Measurements from ENCODE around the gene PTPRG.

Gene PTPRG

DNA sequence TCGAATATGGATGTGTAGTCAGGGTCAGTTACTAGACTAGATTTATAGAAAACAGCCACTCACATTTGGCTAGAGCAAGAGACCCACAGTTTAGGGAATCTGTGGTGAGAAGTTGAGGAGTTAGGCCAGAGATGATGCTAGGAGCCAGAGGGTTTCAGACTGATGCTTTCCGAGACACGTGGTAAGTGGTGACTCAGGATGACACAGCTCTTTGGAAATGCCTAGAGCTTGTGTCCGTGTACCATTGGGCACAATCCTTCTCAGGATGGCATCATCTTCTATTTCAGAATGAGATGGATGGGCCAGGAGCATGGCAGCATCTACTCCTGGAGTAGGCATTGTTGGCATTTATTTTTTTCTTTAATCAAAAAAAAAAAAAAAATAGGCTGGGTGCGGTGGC lies 28.5 kb downstream of the PTPRG start:
- peak; percentile 85 for DNase-seq (ENCODE audit: low spot score)

DNA sequence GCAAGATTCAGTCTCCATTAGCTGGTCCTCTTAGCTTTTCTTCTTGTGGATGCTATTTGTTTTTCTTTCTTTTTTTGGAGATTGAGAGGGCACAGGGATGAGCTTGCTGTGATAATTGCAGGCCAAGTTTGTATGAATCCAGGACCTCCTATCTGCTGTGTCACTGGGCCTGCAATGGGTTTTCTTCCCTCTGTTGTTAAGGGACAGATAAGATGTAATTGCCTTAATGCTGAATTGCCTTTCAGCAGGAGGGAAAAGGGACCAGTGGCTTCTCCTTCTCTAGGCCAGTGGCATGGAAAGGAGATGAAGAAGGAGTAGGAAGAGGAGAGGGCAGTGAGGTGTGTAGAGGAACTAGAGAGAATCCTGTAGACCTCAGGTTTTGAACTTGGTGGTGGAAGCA lies 29.9 kb downstream of the PTPRG start:
- no peak for DNase-seq (ENCODE audit: low spot score)

DNA sequence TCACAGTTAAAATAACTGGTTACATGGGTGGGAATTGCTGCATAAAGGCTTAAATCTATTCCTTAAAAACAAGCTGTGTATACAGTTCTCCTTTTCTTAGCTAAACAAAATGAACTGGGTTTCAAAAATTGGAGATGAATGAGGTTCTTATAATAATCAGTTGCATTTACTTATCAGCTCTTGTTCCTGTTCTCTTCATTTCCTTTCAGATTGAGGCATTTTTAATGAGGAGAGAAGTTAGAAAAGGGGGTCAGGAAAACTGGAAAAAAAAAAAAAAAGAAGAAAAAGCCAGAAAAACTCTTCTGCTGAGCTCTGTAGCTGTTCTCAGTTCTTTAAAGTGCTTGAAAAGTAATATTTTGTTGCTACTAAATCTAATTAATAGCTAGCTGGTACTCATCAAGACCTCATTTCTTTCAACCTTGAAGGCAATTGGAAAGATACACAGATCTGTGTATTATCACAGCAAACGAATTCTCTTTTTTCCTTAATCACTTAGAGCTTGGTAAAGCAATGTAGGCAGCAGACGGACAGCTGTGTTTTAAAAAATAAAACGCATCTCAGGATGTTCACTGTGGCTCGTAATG lies 32.2 kb downstream of the PTPRG start:
- DNase-seq (ENCODE audit: low spot score), result no peak

DNA sequence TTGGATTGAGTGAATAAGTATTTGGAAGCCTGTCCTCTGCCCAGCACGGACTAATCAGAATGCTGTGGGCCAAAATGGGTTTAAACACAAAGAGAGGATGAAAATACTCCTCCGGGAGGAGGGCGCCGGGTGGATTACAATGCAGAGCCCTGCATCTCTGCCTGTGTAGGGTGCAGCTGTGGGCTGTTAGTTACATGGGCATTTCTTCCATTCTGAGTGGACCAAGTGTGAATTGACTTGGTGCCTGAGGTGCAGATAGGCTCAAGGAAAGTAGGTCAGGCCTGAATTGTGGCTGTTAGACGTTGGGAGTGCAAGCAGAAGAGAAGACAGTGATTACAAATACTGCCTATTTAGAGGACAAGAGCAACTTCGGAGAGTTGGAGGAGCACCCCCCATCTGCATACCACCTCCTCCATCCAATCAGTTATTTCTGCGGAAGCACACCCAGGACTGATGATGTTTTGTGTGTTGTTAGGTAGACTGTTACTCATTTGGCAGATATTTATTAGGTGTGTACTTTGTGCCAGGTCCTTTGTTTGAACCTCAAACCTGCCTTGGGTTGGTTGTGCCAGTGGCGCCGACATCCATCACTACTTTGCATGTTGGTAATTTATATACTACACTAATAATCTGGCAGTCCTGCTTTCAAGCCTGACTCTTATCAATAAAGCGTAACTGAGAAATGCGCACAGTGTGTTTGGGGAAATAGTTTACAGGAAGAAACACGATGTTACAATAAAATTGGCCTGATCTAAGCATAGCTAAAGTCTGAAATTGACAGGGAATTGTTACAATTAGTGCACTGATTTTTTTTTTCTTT lies 33.0 kb downstream of the PTPRG start:
- no peak for DNase-seq (ENCODE audit: low spot score)

DNA sequence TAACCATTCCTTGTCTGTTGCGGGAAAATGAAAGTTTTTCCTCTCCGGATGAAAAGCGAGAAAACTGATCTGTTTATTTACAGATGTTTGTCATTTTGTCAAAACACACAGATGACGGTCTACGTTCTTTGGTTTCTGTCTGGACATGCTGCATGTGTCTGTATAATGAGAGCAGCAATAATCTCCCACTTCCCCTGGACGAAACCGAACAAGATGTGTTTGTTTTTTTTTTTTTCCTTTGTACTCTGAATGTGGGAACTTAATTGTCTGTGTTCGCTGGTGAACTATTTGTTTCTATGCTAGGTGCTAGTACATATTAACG lies 33.6 kb downstream of the PTPRG start:
- DNase-seq (ENCODE audit: low spot score), result no peak

DNA sequence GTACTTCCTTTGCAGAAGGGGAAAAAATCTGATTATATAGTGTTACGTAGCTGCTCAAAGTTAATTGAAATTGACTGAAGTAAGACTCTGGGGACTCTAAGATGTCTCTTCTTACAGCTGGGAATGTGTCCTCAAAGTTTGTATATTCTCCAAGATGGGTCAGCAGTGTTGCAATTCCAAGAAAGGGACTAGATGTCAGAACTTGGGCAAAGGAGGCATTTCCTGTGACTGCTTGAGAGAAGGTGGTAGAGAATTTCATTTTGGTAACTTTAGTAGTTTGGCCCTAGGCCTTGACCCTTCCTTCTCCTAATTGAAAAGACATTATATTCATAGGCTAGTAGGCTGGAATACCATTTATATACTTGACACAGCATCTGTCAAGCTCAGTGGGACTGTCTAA lies 33.9 kb downstream of the PTPRG start:
- no peak for DNase-seq (ENCODE audit: low spot score)

DNA sequence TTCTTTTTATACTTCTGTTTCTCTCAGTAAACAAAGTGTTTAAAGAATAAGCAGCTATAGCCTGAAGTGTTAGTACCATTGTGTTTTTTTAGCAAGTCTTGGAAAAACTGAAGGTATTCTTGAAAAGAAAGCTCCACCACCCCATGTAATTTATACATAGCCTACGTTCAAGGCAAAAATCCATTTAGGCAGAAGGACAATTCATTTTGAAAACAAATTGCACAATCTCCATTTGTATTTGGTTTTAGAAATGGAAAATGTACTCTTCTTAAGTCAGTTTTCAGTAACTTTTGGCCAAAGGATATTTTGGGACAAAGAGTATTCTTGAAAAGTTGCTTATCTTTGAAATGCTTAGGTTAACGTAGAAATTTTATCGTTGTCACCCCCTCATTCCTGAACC lies 34.5 kb downstream of the PTPRG start:
- no peak for DNase-seq (ENCODE audit: low spot score)

DNA sequence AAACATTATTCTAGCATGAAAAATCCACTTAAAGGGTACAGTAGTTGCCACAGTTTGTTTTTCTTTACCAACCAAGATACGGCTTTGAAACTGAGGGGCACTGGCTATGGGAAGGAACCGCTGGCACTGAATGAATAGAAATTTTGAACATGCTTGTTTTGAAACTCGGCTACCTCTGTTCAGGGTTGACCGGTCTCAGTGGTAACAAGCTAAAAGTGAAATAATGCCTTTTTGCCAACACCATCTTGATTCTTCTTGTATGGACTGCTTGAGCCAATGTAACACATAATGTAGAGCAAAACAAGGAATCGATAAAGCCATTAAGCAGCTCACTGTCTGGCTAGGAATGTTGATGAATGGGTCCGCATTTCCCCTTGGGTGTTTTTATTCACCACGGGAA lies 36.5 kb downstream of the PTPRG start:
- no peak for DNase-seq (ENCODE audit: low spot score)

DNA sequence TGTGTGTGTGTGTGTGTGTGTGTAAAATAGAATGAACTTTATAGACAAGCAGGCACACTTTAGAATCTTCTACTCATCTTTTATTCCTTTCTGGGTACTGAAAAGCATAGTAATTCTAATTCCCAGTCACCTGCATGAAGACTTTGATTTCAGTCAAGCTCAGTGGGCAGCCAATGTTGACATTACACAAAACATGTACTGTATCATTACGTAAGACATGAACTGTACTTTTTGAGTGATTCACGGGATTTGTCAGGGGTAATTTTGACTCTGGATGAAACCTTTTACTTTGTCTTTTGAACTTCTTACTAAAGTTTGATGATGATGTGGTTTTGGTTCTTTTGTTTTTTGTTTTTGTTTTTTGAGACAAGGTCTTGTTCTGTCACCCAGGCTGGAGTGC lies 38.8 kb downstream of the PTPRG start:
- DNase-seq (ENCODE audit: low spot score), result no peak

DNA sequence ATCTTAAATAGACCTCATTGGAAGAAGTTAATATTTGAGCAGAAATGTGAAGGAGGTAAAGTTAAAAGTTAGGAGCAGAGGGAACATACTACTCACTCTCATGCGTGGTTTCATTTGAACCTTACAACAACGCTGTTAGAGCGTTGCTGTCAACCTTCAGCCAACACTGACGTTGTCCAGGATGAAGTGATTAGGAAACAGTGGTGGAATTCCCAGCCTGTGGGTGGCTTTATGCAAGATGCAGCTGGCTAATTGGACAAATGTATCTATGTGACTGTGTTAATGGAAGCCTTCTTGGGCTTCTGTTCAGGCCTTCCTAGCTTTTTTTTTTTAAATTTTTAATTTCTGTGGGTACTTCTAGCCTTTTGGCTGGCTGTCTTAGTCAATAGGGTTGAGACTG lies 40.5 kb downstream of the PTPRG start:
- no peak for DNase-seq (ENCODE audit: low spot score)

DNA sequence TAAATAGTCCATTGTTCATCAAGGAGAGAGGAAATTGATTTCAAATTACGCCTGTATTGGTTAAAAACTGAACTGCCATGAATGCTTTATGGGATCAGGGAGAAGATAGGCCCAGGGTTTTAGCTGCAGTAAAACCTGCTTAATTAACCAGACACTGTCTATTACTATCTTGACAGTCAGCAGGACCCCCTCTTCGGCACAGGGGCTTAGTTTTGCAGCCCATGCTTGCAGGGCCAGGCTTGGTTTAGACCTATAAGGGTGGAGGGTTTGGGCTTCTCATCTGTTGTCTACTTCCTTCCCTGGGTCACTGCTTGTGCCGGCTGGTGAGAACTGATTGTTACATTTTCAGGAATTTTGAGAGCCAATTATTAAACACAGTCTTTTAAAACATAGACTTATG lies 41.1 kb downstream of the PTPRG start:
- no peak for DNase-seq (ENCODE audit: low spot score)

DNA sequence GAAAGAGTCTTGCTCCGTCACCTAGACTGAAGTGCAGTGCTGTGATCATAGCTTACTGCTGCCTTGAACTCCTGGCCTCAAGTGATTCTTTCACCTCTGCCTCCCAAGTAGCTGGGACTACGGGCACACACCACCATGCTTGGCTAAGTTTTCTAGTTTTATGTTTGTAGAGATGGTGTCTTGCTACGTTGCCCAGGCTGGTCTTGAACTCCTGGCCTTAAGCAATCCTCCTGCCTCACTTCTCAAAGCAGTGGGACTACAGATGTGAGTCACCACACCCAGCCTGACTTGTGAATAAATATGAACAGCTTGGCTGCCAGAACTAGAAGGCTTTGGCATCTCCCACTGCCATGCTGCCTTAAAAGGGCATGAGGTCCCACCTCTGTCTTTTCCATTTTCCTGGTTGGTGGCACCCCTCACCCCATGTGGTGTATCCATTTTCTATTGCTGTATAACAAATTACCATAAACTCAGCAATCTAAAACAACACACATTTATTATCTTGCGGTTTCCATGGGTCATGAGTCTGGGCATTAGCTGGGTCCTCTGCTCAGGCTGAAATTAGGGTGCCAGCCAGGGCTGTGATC lies 44.3 kb downstream of the PTPRG start:
- no peak for DNase-seq (ENCODE audit: low spot score)

DNA sequence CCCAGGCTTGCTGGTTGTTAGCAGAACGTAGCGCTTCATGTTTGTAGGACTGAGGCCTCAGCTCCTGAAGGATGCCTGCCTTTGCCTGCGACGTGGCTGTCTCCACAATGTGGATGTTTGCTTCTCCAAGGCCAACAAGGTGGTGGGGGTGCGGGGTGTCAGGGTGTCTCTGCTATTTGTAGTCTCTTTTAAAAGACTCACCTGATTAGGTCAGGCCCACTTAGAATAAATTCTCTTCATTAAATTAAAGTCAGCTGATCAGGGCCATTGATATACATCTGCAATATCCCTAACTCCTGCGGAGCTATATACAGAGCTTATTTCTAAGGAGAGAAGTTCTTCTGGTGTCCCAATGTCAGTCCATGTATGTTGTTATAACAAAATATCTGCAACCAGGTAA lies 44.8 kb downstream of the PTPRG start:
- no peak for DNase-seq (ENCODE audit: low spot score)

DNA sequence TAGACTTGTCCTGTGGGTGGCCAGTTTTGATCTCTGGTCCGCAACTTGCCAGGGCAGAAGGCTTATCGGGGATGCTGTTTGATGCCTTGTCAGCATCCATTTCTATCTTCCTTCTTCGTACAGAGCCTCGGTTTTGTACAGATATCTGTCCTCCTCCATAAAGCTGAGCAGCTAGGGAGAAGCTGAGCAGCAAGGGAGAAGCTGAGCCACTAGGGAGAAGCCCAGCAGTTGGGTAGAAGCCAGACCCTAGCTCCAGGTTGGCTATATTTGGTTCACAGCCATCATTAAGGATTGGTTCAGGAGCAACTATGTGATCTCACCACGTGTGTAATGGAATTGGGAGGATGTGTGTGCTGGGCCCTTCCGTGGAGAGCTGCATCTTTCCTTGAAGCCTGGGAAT lies 46.7 kb downstream of the PTPRG start:
- DNase-seq (ENCODE audit: low spot score), result no peak

DNA sequence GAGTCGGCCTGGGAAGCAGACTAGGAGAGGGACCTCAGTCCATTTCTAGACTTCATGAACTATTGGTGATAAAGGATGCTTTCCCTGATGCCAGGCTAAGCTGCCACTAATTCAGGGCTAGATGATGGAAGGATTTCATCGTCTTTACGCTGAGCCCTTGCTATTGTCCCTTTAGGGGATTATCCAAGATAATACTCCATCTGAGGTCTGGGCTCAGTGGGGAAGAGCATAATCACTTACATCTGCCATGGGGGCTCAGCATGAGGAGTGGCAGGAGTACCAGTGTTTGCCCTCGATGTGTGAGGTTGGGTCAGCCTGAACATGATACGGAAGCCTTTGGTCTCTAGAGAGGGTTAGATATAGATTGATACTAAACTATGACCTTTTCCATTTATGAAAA lies 47.3 kb downstream of the PTPRG start:
- no peak for DNase-seq (ENCODE audit: low spot score)

DNA sequence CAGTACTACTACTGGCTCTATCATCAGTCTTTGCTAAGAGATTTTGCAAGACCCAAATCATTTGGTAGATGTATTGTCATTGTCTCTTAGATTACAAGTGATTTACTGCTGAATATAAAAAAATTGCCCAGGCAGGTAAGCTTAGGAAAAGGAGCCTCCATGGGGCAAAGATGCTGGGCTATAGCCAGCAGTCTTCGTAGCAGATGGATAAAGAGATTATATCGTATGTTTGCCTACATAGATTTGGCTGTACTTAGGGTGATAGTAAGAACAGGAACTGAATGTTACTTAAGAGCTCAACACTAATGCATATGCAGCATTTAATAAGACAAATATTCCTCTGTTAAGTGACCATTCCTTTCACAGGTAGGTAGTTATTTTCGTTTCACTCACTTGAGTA lies 48.9 kb downstream of the PTPRG start:
- DNase-seq (ENCODE audit: low spot score), result no peak

DNA sequence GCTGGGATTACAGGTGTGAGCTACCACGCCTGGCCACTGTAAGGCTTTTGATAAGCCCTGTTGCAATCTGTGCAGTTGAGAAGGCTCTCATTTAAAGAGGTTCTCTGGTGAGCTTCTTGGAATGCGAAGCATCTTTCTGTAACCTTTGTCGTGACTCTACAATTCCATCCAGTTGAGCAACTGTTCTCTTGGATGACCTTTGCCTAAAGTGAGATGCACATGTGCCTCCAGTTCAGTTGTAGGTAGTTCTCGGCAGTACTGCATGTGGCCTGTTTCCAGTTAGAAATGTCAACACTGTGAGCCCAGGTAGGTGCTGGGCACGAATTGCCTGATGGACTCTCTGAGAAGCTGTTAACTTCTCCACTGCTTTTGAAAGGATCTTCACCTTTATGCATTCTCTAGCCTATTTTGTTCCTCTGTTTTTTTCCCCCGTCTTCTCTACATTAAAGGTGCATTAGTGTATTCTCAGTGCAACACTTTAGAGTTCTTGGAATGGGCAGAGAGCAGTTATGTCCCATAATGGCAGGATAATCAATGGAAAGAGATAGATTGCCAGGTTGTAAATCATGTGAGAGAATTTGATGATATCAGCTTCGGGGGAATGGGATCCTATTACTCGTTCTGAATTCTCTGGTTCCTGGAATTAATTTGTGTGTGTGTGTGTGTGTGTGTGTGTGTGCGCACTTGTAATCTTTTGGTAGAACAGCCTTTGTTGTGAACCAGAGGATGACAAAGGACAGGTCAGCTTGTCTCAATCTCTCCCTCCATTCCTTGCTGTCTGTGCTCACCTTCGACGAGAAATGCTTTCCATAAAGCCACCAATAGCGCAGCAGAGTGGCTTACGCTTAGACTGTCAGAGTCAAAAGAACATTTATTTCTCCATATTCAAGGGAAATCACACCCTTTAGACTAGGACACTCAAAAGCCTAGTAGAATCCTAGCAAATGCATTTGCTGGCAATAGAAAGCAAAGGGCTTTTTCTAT lies 51.1 kb downstream of the PTPRG start:
- no peak for DNase-seq (ENCODE audit: low spot score)

DNA sequence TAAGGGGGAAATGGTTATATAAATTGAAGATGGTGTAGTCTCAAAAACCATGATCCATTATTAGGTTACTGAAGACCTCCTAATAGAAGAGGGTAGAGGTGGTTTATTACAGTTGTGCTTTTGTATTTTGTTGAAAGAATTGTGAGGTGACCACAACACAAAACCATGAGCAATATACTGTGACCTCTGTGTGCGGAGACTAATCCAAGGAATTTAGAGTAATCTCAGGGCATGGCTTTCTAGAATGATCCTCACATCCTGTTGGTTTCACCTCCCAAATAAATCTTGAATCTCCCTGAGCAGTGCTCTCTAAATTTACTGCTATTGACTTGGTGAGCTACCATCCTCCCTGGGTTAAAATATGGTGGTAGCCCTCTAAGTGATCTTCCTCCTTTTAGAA lies 52.3 kb downstream of the PTPRG start:
- DNase-seq (ENCODE audit: low spot score), result no peak

DNA sequence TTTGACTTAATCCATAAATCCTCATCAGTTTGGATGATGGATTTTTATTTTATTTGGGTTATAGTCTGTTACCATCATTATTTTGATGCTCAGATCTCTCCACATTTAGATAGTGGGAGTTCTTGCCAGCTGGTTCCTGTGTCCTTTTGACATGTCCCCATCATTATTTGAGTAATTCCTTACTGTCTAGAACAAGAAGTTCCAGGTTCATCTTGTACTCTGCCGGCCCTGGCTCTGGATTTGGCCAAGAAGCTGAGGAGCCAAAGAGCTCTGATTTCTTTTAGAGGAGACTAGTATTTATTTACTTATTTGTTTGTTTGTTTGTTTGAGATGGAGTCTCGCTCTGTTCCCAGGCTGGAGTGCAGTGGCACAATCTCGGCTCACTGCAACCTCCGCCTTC lies 54.3 kb downstream of the PTPRG start:
- DNase-seq (ENCODE audit: low spot score), result no peak

DNA sequence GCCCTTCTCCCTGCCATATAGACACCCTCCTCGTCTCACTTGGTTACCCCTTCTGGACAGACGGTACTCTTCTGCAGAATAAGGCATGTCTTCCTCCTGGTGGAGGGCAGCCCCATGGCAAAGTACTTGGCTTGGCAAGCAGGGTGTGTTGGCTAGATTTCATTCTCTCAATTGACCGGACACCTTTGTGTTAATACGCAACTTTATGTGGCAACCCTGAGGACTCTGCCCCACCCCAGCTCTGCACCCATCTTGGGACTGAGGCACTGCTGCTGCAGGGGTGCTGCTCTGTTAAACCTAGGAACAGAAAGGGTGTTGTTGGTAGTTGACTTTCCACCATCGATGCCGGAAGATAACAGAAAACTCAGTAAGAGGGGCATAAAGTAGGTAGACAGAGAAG lies 55.2 kb downstream of the PTPRG start:
- no peak for DNase-seq (ENCODE audit: low spot score)

DNA sequence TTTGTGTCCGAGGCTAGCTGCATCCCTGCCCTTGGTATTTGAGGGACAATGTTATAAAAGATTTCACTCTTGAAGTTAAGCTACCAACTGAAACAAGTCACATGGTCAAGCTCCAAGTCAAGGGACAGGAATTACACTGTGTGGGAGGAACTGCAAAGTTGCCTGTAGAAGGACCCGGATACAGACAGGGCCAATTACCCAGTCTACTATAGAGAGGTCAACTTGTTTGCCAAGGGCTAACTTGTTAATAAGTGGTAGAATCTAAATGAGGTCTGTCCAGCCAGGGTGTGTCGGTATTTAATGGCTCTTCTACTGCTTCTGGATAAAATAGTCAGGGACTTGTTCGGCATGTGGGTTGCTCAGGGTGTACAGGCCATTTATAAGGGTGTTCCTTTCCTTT lies 55.7 kb downstream of the PTPRG start:
- no peak for DNase-seq (ENCODE audit: low spot score)

DNA sequence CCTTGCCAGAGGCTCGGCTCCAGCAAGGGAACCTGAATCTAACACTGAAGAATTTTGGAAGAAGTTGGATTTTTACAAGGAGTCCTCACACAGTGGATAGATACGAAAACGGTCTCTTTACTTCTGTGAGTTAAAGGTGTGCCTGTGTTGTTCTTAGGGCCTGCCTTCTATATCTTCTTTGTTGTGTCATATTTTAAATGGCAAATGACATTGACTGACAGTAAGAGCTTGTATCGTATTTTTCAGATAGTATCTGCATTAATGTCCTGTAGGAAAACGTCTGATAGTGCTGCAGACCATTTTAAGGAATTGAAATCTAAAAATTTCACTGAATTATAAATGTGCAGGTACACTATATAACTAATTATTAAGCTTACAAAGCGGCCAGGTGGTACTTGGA lies 56.3 kb downstream of the PTPRG start:
- DNase-seq (ENCODE audit: low spot score), result no peak

DNA sequence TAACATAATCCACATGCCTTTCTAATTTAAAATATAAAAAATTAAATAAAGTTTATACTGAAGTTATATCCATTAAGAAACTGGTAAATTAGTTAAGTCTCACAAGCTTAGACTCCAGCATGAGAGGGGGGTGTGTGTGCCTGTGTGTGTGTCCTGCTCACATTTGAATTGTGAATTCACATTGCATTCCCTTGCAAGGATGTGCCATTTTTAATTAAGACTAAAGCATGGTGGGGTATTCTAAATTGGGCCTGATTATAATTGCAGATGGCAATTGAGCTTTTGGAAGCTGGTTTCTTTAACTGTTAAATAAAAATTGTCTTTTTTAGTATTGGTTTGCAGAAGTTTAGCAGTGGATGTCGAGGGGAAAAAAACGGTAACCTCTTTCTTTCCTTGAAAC lies 56.9 kb downstream of the PTPRG start:
- DNase-seq (ENCODE audit: low spot score), result no peak

Measured in RKO (cell line).